ENCODE measurements around the gene ATG7. TPM values are rescaled to one million over a fixed set of nuclear protein-coding genes. Genes with fewer than 3 reads are reported as not detected.
"Not testable (repeated sequence)": the region's sequence is repeated elsewhere in the genome, so short reads cannot be mapped to it uniquely, and the experiment has no call there.

ATG7 gene
- total and polyA plus RNA-seq, 9 donors, result 10.2 to 54.5 (median 37.4) TPM

DNA sequence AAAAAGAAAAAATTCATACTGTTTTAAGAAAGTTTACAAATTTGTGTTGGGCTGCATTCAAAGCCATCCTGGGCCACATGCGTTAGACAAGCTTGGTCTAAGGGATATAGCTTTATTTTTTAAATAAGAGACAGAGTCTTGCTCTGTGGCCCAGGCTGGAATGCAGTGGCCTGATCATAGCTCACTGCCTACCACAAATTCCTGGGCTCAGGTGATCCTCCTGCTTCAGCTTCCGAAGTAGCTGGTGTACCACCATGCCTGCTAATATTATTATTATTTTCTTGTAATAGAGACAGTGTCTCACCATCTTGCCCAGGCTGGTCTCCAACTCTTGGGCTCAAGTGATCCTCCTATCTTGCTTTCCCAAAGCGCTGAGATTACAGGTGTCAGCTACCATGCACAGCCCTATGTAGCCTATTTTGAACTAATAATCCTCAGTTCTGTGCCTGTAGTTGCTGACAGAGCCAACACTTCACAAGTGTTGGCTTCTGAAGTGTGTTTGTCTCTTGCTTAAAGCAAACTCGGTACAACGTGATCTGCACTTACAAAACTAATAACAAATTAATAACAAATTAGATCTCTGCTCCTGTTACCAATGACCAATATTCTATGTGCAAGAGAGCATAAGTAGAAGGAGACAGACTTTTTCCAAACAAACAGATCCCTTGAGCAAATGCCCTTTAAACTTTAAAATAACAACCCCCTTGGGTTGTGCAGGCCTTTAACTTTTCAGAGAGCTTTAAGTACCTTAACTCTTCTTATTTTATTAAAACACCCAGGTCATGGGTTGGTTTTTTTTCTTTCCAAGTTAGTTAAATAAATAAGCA, 236.4 kb downstream of the ATG7 start:
- H3K4me3 ChIP-seq, result no peak overlapping the region
- intact Hi-C loops (cut with DNase I), result no loop called here
- WGBS, 3 donors, result 25 to 36% (median 26%) methylated on average over 5 of the region's 5 CpGs

DNA sequence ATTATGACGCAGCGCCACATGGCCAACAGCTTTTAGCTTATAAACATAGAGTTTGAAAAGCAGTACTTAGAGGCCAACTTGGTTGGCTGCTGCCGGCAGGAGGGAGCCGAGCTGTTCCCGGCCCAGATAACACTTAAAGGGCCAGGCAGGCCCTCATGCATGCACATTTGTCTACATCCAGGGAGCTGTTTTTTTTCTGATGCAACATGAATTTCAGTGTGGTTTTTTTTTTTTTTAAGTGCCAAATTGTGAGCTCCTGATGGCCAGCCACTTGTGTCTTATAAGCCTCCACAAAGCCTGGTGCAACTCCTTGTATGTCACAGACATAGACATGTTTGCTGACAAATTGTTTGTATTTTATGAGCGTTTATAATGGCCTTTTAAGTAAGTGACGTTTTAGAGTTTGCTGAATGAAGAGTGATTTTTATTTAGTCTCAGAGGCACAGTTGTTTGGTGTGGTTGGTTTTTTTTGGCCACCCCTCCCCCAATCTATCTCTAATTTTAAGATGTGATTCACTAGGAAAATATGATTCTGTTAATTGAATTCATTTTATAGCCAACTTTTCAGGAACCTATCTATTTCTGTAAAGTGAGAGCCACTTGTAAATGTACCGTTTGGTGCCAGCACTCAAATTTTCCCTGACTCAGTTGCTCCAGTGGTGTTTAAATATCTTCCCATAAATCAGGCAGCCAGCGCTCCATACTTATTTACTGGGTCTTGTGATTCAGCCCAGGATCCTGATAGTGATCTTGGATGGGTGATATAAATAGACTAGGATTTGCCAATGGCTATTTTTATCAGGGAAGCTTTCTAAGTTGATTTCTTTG, 237.2 kb downstream of the ATG7 start:
- H3K4me3 ChIP-seq, result no peak overlapping the region
- H3K4me1 ChIP-seq (ENCODE audit: insufficient read depth), result peaks cover 22% of the 10 kb centered on the region
- WGBS, 3 donors, result 8 to 12% (median 10%) methylated on average over 9 of the region's 9 CpGs

More for the DNA sequence above, 236.4 kb downstream of the ATG7 start:
- TF ChIP-seq CTCF (IDR thresholded peaks at IDR 0.05) (no peak), POLR2A (IDR thresholded peaks at IDR 0.05) (no peak), EP300 (IDR thresholded peaks at IDR 0.05) (no peak)
- Histone ChIP-seq H3K36me3 (no peaks in the 10 kb centered on the region), H3K4me1 (ENCODE audit: insufficient read depth) (peaks cover 19% of the 10 kb centered on the region), H3K27me3 (no peaks in the 10 kb centered on the region), H3K9me3 (no peaks in the 10 kb centered on the region), H3K27ac (peak overlapping the region; percentile 50 to 84)
- DNase-seq, result peak in 1 of 5 donors; percentile 15

DNA sequence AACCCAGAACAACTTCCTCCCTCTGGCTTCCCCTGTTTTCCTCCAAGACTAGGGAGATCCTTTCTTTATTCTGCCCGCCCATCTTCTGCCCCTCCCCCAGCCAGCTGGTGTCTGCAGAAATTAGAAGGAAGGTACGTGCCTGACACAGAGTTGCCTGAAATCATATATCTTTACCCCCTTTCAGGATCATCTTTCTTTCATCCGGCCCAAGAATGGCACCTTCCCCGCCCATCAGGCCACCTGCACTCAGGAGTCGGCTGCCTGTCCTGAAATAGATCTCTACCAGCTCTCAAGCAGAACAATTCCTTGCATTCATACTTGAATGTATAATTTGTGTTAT, 237.8 kb downstream of the ATG7 start:
- Histone ChIP-seq H3K4me1 (ENCODE audit: insufficient read depth) (peaks cover 22% of the 10 kb centered on the region), H3K27ac (peak overlapping the region in 1 of 2 donors; percentile 84), H3K4me3 (no peak overlapping the region), H3K9me3 (no peaks in the 10 kb centered on the region), H3K36me3 (no peaks in the 10 kb centered on the region), H3K27me3 (no peaks in the 10 kb centered on the region)
- TF ChIP-seq POLR2A (IDR thresholded peaks at IDR 0.05) (no peak), CTCF (IDR thresholded peaks at IDR 0.05) (no peak), EP300 (IDR thresholded peaks at IDR 0.05) (no peak)
- intact Hi-C loops (cut with DNase I), result no loop called here
- 55 to 61% (median 58%) methylated on average over 5 of the region's 5 CpGs for WGBS, 3 donors
- DNase-seq, result peak in 1 of 5 donors; percentile 53

More for the DNA sequence above, 237.2 kb downstream of the ATG7 start:
- no peaks in the 10 kb centered on the region for H3K36me3 ChIP-seq
- peak; percentile 84 to 87 (median 85) for DNase-seq
- H3K27me3 ChIP-seq, result no peaks in the 10 kb centered on the region
- TF ChIP-seq CTCF (IDR thresholded peaks at IDR 0.05) (peak in 1 of 3 donors; percentile 22), EP300 (IDR thresholded peaks at IDR 0.05) (no peak)
- no peaks in the 10 kb centered on the region for H3K9me3 ChIP-seq
- intact Hi-C loops (cut with DNase I), result no loop called here
- peak overlapping the region in 1 of 2 donors; percentile 84 for H3K27ac ChIP-seq

DNA sequence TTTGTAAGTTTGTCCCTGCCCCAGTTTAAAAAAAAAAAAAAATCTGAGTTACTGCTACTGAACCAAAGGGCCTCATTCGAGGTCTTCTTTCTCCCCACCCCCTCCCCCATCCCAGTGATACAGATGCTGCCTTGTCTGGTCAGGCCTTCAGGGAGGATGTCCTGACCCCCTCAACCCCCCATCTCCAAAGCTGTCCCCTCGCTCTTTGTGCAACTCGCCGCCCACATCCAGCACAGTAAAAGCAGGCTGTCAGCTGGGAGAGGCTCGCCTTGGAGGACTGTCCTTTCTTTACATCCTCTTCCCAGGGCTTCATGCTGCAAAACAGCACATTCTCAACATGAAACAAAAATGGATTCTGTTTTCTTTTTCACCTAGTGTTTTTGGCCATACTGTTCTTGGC, 238.2 kb downstream of the ATG7 start:
- intact Hi-C loops (cut with DNase I), result no loop called here
- Histone ChIP-seq H3K4me1 (ENCODE audit: insufficient read depth) (peaks cover 22% of the 10 kb centered on the region), H3K27me3 (no peaks in the 10 kb centered on the region), H3K9me3 (no peaks in the 10 kb centered on the region), H3K36me3 (no peaks in the 10 kb centered on the region), H3K27ac (peak overlapping the region in 1 of 2 donors; percentile 84), H3K4me3 (no peak overlapping the region)
- TF ChIP-seq EP300 (IDR thresholded peaks at IDR 0.05), result no peak
- no peak for TF ChIP-seq CTCF (IDR thresholded peaks at IDR 0.05)
- no peak for TF ChIP-seq POLR2A (IDR thresholded peaks at IDR 0.05)
- no peak for DNase-seq
- 75 to 79% (median 76%) methylated on average over 5 of the region's 5 CpGs for WGBS, 3 donors

- H3K27me3 ChIP-seq; DNase-seq; H3K4me3 ChIP-seq; intact Hi-C loops (cut with DNase I); H3K9me3 ChIP-seq; H3K36me3 ChIP-seq; H3K27ac ChIP-seq: not testable (repeated sequence)
- WGBS, 3 donors, result 94 to 100% (median 98%) methylated on average over 2 to 16 of the region's 20 CpGs
- H3K4me1 ChIP-seq (ENCODE audit: insufficient read depth), result peaks cover 22% of the 10 kb centered on the region
Observed at GRCh38 chr3:11511606-11512005, 239.4 kb downstream of the ATG7 start.

DNA sequence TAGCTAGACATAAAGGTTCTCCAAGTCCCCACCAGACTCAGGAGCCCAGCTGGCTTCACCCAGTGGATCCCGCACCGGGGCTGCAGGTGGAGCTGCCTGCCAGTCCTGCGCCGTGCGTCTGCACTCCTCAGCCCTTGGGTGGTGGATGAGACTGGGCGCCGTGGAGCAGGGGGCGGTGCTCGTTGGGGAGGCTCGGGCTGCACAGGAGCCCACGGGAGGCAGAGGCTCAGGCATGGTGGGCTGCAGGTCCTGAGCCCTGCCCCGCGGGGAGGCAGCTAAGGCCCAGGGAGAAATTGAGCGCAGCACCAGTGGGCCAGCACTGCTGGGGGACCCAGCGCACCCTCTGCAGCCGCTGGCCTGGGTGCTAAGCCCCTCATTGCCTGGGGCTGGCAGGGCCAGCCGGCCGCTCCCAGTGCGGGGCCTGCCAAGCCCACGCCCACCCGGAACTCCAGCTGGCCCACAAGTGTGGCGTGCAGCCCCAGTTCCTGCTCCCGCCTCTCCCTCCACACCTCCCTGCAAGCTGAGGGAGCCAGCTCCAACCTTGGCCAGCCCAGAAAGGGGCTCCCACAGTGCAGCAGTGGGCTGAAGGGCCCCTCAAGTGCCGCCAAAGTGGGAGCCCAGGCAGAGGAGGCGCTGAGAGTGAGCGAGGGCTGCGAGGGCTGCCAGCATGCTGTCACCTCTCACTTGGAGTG, 241.1 kb downstream of the ATG7 start:
- 93 to 96% (median 93%) methylated on average over 23 to 27 of the region's 27 CpGs for WGBS, 3 donors
- peak in 2 of 5 donors; percentile 16 to 23 for DNase-seq
- H3K27me3 ChIP-seq; H3K9me3 ChIP-seq; H3K36me3 ChIP-seq; intact Hi-C loops (cut with DNase I); H3K4me3 ChIP-seq: not testable (repeated sequence)
- peak overlapping the region in 1 of 2 donors; percentile 2 for H3K27ac ChIP-seq
- H3K4me1 ChIP-seq (ENCODE audit: insufficient read depth), result peaks cover 22% of the 10 kb centered on the region
